Measurements from ENCODE around the gene PPAN. TPM values are rescaled to one million over a fixed set of nuclear protein-coding genes. Genes with fewer than 3 reads are reported as not detected.

Gene PPAN
- total RNA-seq, 1 experiment from 2014 or later: 101 TPM

DNA sequence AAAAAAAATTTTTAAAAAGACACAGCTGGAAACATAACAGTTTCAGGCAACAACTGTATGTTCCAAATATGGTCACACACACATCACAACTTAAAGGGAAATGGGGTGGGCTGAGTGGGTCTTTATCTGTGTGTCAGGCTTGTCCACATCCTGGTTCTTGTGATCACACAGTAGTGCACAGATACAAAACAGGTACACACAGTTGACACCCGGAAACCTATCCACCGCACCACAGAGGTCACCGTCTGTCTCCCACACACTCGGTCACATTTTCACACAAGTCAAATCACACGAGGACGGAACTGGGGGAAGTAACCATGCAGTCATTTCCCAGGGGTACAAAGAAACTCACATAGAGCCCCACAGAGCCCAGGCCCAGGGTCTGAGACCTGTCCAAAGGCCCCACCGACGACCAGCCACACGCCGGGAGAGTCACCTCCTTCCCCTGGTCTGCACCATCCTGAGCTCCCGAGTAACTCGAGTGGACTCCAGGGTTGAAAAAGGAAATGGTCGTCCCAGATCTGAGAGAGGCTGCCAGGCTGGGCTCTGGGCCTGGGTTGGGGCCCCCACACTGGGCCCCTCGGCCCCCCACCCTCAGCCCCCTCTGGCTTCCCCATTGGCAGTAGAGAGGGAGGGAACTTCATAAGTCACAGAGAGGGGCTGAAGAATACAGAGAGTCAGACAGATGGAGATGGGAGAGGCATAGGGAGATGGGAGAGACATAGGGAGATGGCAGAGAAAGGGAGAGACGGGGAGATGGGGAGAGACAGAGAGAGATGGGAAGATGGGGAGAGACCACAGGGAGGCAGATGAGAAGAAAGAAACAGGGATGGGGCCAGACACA, 1.3 kb upstream of the PPAN start:
- no peak overlapping the region for H3K27ac ChIP-seq (ENCODE audit: low read depth, low read length)
- no peaks in the 10 kb centered on the region for H3K27me3 ChIP-seq (ENCODE audit: insufficient read depth, low read length)
- POLR2A ChIA-PET: interaction anchor here (1.4 kb wide), 1 partner anchor 9 kb away, joined by 5 read pairs; no protein-coding TSS in a partner anchor
- DNase-seq (ENCODE audit: low read depth, low spot score) (no peak), ATAC-seq (no peak)
- peaks cover 38% of the 10 kb centered on the region for H3K79me2 ChIP-seq (ENCODE audit: insufficient read depth, low read length)
- no TSS peak for BruUV-seq (replicated peaks)
- no peaks in the 10 kb centered on the region for H3K9me2 ChIP-seq (ENCODE audit: insufficient read depth)
- H3K9ac ChIP-seq (ENCODE audit: low read length): no peak overlapping the region
- TF ChIP-seq ELF1 (IDR thresholded peaks at IDR 0.05; ENCODE audit: borderline replicate concordance, low read depth) (no peak), SIN3A (IDR thresholded peaks at IDR 0.05; ENCODE audit: low read depth) (no peak), ZNF274 (IDR thresholded peaks at IDR 0.05; ENCODE audit: low read depth, low read length) (no peak), EGR1 (IDR thresholded peaks at IDR 0.05; ENCODE audit: low read depth) (no peak), ATF3 (IDR thresholded peaks at IDR 0.05) (no peak), POLR2A (IDR thresholded peaks at IDR 0.05; ENCODE audit: borderline replicate concordance, extremely low read depth, insufficient read depth, insufficient read length) (no peak), FOSL1 (IDR thresholded peaks at IDR 0.05; ENCODE audit: low read depth) (no peak), ZFX (IDR thresholded peaks at IDR 0.05) (no peak), CEBPB (IDR thresholded peaks at IDR 0.05; ENCODE audit: low read depth) (no peak)
- TF ChIP-seq, protein P1, sequence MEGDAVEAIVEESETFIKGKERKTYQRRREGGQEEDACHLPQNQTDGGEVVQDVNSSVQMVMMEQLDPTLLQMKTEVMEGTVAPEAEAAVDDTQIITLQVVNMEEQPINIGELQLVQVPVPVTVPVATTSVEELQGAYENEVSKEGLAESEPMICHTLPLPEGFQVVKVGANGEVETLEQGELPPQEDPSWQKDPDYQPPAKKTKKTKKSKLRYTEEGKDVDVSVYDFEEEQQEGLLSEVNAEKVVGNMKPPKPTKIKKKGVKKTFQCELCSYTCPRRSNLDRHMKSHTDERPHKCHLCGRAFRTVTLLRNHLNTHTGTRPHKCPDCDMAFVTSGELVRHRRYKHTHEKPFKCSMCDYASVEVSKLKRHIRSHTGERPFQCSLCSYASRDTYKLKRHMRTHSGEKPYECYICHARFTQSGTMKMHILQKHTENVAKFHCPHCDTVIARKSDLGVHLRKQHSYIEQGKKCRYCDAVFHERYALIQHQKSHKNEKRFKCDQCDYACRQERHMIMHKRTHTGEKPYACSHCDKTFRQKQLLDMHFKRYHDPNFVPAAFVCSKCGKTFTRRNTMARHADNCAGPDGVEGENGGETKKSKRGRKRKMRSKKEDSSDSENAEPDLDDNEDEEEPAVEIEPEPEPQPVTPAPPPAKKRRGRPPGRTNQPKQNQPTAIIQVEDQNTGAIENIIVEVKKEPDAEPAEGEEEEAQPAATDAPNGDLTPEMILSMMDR (IDR thresholded peaks at IDR 0.05 in 2 of 3, conservative IDR thresholded peaks at IDR 0.05 in 1 of 3; ENCODE audit: borderline replicate concordance in 1 of 3, insufficient read depth in 1 of 3, low read depth in 2 of 3, low read length in 2 of 3): no peak
- TF ChIP-seq, protein P2, sequence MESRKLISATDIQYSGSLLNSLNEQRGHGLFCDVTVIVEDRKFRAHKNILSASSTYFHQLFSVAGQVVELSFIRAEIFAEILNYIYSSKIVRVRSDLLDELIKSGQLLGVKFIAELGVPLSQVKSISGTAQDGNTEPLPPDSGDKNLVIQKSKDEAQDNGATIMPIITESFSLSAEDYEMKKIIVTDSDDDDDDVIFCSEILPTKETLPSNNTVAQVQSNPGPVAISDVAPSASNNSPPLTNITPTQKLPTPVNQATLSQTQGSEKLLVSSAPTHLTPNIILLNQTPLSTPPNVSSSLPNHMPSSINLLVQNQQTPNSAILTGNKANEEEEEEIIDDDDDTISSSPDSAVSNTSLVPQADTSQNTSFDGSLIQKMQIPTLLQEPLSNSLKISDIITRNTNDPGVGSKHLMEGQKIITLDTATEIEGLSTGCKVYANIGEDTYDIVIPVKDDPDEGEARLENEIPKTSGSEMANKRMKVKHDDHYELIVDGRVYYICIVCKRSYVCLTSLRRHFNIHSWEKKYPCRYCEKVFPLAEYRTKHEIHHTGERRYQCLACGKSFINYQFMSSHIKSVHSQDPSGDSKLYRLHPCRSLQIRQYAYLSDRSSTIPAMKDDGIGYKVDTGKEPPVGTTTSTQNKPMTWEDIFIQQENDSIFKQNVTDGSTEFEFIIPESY (IDR thresholded peaks at IDR 0.05; ENCODE audit: extremely low read depth, insufficient replicate concordance, low read length): no peak
- TF ChIP-seq, protein P3, sequence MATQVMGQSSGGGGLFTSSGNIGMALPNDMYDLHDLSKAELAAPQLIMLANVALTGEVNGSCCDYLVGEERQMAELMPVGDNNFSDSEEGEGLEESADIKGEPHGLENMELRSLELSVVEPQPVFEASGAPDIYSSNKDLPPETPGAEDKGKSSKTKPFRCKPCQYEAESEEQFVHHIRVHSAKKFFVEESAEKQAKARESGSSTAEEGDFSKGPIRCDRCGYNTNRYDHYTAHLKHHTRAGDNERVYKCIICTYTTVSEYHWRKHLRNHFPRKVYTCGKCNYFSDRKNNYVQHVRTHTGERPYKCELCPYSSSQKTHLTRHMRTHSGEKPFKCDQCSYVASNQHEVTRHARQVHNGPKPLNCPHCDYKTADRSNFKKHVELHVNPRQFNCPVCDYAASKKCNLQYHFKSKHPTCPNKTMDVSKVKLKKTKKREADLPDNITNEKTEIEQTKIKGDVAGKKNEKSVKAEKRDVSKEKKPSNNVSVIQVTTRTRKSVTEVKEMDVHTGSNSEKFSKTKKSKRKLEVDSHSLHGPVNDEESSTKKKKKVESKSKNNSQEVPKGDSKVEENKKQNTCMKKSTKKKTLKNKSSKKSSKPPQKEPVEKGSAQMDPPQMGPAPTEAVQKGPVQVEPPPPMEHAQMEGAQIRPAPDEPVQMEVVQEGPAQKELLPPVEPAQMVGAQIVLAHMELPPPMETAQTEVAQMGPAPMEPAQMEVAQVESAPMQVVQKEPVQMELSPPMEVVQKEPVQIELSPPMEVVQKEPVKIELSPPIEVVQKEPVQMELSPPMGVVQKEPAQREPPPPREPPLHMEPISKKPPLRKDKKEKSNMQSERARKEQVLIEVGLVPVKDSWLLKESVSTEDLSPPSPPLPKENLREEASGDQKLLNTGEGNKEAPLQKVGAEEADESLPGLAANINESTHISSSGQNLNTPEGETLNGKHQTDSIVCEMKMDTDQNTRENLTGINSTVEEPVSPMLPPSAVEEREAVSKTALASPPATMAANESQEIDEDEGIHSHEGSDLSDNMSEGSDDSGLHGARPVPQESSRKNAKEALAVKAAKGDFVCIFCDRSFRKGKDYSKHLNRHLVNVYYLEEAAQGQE (IDR thresholded peaks at IDR 0.05; ENCODE audit: low read depth): no peak
- H3K4me1 ChIP-seq (ENCODE audit: control insufficient read depth in 1 of 2, insufficient read depth in 2 of 2, low read length in 2 of 2): peaks cover 12 to 23% of the 10 kb centered on the region in 2 experiments
- RAD21 ChIA-PET (ENCODE audit: low non-redundant PET in 1 of 2, low total read pairs in 2 of 2, uncharacterized antibody in 2 of 2, unreplicated experiment in 2 of 2): no interaction called here
- peak overlapping the region; percentile 41 for H2AFZ ChIP-seq (ENCODE audit: low read depth, low read length, poor library complexity, severe bottlenecking)
- H3K4me3 ChIP-seq (replicated peaks in 1 of 2; ENCODE audit: low read depth in 1 of 2, low read length in 2 of 2): no peak overlapping the region
- H3K36me3 ChIP-seq (ENCODE audit: control insufficient read depth in 1 of 2, insufficient read depth in 2 of 2, low read length in 2 of 2): peaks cover 21 to 25% of the 10 kb centered on the region in 2 experiments
- intact Hi-C loops (cut with micrococcal nuclease): no loop called here
- H3K4me2 ChIP-seq (ENCODE audit: low read length): no peak overlapping the region
- CTCF ChIA-PET: no interaction called here
- H3K9me3 ChIP-seq (ENCODE audit: control insufficient read depth in 1 of 2, insufficient read depth in 1 of 2, low read depth in 1 of 2, low read length in 2 of 2): no peaks in the 10 kb centered on the region
- no peaks in the 10 kb centered on the region for H4K20me1 ChIP-seq (ENCODE audit: insufficient read depth)
